Endothelial cell of umbilical vein (primary cell): Measurements from ENCODE around the gene FAM180A. TPM values are rescaled to one million over a fixed set of nuclear protein-coding genes. Genes with fewer than 3 reads are reported as not detected.

Experiments used
- BruUV-seq: library from RNA; stranded (reverse); fragments of 400-500 nt; replicated peaks from 2 replicates; lab custom pipeline; 2021; lab: Mats Ljungman, UMichigan
- CTCF ChIA-PET: fragments of 300-600, 350-600 bp; sonication (Branson Sonifier 250); formaldehyde crosslinking; loops from one replicate; lab custom pipeline; 2021; ENCODE audit warnings: antibody characterized with exemption, inconsistent platforms; lab: Charles Lee
- POLR2A ChIA-PET: fragments of 300-600, 350-600 bp; sonication (Branson Sonifier 250); formaldehyde crosslinking; loops from one replicate; lab custom pipeline; 2021; ENCODE audit warnings: antibody characterized with exemption, inconsistent platforms; lab: Charles Lee
- DNase-seq: peaks from one replicate; pipeline ENCODE4 v3.0.0-alpha.2; 2011; ENCODE audit warnings: low read depth, low spot score
- FAIRE-seq: peaks from 2 replicates; lab custom pipeline; 2011; peaks lifted over from hg19 to GRCh38; lab: Jason Lieb, UNC
- H2AFZ ChIP-seq: 2 replicates; pipeline ENCODE4 v1.6.0; 2012; ENCODE audit warnings: low read depth, low read length, control low read depth, inconsistent platforms
- H3K27ac ChIP-seq: 2 replicates; pipeline ENCODE4 v1.5.1; 2011; ENCODE audit warnings: low read depth, mild to moderate bottlenecking, control low read depth, low read length, moderate library complexity; ENCODE audit not compliant: insufficient read depth
- H3K27me3 ChIP-seq, 2 experiments: 2 replicates each; pipeline versions ENCODE4 v1.6.0 to v1.6.1; 2011; ENCODE audit warnings: low read length in 2 of 2, mixed read lengths in 1 of 2; ENCODE audit not compliant: control insufficient read depth in 2 of 2, insufficient read depth in 2 of 2
- H3K36me3 ChIP-seq, 2 experiments: 2 replicates in 1 of 2; 3 replicates in 1 of 2; pipeline ENCODE4 v1.5.1; 2011; ENCODE audit warnings: low read length in 2 of 2, mild to moderate bottlenecking in 1 of 2, moderate library complexity in 1 of 2; ENCODE audit not compliant: control insufficient read depth in 2 of 2, insufficient read depth in 2 of 2; ENCODE audit errors: extremely low read depth in 1 of 2
- H3K4me1 ChIP-seq: 3 replicates; pipeline ENCODE4 v1.5.1; 2011; ENCODE audit warnings: mild to moderate bottlenecking, low read length; ENCODE audit not compliant: control insufficient read depth, insufficient read depth; ENCODE audit errors: extremely low read depth
- H3K4me2 ChIP-seq: 2 replicates; pipeline ENCODE4 v1.6.1; 2011; ENCODE audit warnings: low read length, control low read depth, mixed read lengths; ENCODE audit not compliant: insufficient read depth
- H3K4me3 ChIP-seq, 3 experiments: fragments of 200-600 bp in 1 of 3; sonication (generic), shearing (Covaris generic) in 1 of 3; replicated peaks in 1 of 3; 2 replicates each; pipeline ENCODE4 v1.5.1; 2011 to 2016; ENCODE audit warnings: control low read depth in 3 of 3, low read length in 3 of 3, mild to moderate bottlenecking in 2 of 3, inconsistent platforms in 1 of 3, low read depth in 1 of 3, moderate library complexity in 1 of 3; ENCODE audit not compliant: insufficient read depth in 1 of 3
- H3K79me2 ChIP-seq: 2 replicates; pipeline ENCODE4 v1.6.0; 2012; ENCODE audit warnings: low read length, inconsistent platforms; ENCODE audit not compliant: control insufficient read depth, insufficient read depth
- H3K9ac ChIP-seq: replicated peaks from 2 replicates; pipeline ENCODE3; 2011; ENCODE audit warnings: low read length, control low read depth; ENCODE audit not compliant: insufficient read depth; ENCODE audit errors: extremely low read depth
- H3K9me1 ChIP-seq: replicated peaks from 3 replicates; pipeline ENCODE4 v1.6.0; 2011; ENCODE audit warnings: mild to moderate bottlenecking, low read length; ENCODE audit not compliant: control insufficient read depth, insufficient read depth; ENCODE audit errors: extremely low read depth
- H3K9me3 ChIP-seq: replicated peaks from 2 replicates; pipeline ENCODE4 v1.5.1; 2012; ENCODE audit warnings: low read length, inconsistent platforms; ENCODE audit not compliant: control insufficient read depth, insufficient read depth
- H4K20me1 ChIP-seq: replicated peaks from 2 replicates; pipeline ENCODE3; 2011; ENCODE audit warnings: mild to moderate bottlenecking, low read length; ENCODE audit not compliant: control insufficient read depth, insufficient read depth; ENCODE audit errors: extremely low read depth
- EZH2 ChIP-seq: IDR thresholded peaks from 2 replicates; pipeline ENCODE4 v1.6.1; 2012; ENCODE audit warnings: borderline replicate concordance, low read depth, mild to moderate bottlenecking, moderate library complexity, low read length, inconsistent platforms; ENCODE audit not compliant: severe bottlenecking
- FOS ChIP-seq: IDR thresholded peaks from 2 replicates; pipeline ENCODE4 v1.6.1; 2011; ENCODE audit warnings: mild to moderate bottlenecking, low read length, moderate library complexity, borderline replicate concordance; ENCODE audit not compliant: insufficient read depth
- JUN ChIP-seq: IDR thresholded peaks from 2 replicates; pipeline ENCODE4 v1.6.1; 2011; ENCODE audit warnings: borderline replicate concordance, low read depth; ENCODE audit not compliant: insufficient read length, insufficient read depth
- POLR2A ChIP-seq: IDR thresholded peaks from 2 replicates; pipeline ENCODE4 v1.6.1; 2012; ENCODE audit warnings: low read depth, mild to moderate bottlenecking, control low read depth, low read length
- POLR2AphosphoS5 ChIP-seq: IDR thresholded peaks from 2 replicates; pipeline ENCODE4 v1.6.1; 2012; ENCODE audit warnings: low read depth, mild to moderate bottlenecking, control low read depth, low read length, moderate library complexity; ENCODE audit not compliant: insufficient read depth
- dilution Hi-C: fragments of 300-500 bp; cut with MboI; formaldehyde crosslinking; loops from one replicate; pipeline ENCODE4 v1.15.0; 2019; ENCODE audit warnings: low sequenced_read_pairs; ENCODE audit not compliant: extremely low pct_ligation_motif_present
- intact Hi-C: fragments of 100-400 bp; cut with micrococcal nuclease; formaldehyde crosslinking; loops from one replicate; pipeline ENCODE4 v1.10.0; 2022
- polyA plus RNA-seq, 4 experiments: library from polyadenylated mRNA; depleted of rRNA in 3 of 4; stranded (reverse) in 3 of 4; unstranded in 1 of 4; fragments of >200 nt; gene quantifications; 2 replicates each; pipeline versions ENCODE4 v1.2.1 to v1.2.3, GENCODE V29; 2011 to 2012; ENCODE audit warnings: missing spikeins in 1 of 4
- total RNA-seq: library from RNA; stranded (reverse); gene quantifications from 2 replicates; pipeline ENCODE4 v1.2.3, GENCODE V29; 2021

The FAM180A gene
- total and polyA plus RNA-seq, 2 donors (not counting 3 experiments of a cell fraction or from before 2014, with no cell fraction given), result not detected

GRCh38 chr7:135744938-135745702 is 3.5 kb downstream of the FAM180A start:
- peak; percentile 24 for DNase-seq
- Histone ChIP-seq H3K4me2 (no peak overlapping the region), H3K79me2 (no peaks in the 10 kb centered on the region), H3K27me3 (no peaks in the 10 kb centered on the region), H3K9ac (peak overlapping the region; percentile 12), H3K9me1 (no peaks in the 10 kb centered on the region), H3K27ac (peak overlapping the region; percentile 60), H3K4me3 (no peak overlapping the region), H3K4me1 (peaks cover 11% of the 10 kb centered on the region), H3K9me3 (no peaks in the 10 kb centered on the region), H2AFZ (peak overlapping the region; percentile 58), H4K20me1 (no peaks in the 10 kb centered on the region), H3K36me3 (no peaks in the 10 kb centered on the region)
- TF ChIP-seq FOS (no peak), JUN (no peak), POLR2A (no peak), POLR2AphosphoS5 (no peak), EZH2 (no peak)
- intact Hi-C loops, result loop anchor here (5.0 kb wide), 1 partner anchor 33 kb away; no protein-coding TSS in a partner anchor
- ChIA-PET POLR2A (no interaction called here), CTCF (interaction anchor here (1.2 to 4.8 kb wide), 5 partner anchors 10 to 72 kb away, joined by 3 to 14 read pairs (median 5); no protein-coding TSS in a partner anchor)
- no TSS peak for BruUV-seq
- no peak for FAIRE-seq
- dilution Hi-C loops, result no loop called here
